H1 (cell line): ENCODE data around the gene ATP5F1E.

ENCODE experiments used
- GABPA ChIP-seq: IDR thresholded peaks from 2 replicates; pipeline ENCODE4 v1.6.1; 2011; ENCODE audit warnings: mild to moderate bottlenecking, low read length, moderate library complexity, borderline replicate concordance; ENCODE audit not compliant: insufficient read depth
- MAFK ChIP-seq: IDR thresholded peaks from 2 replicates; pipeline ENCODE4 v1.6.1; 2012; ENCODE audit warnings: low read depth, mild to moderate bottlenecking, improper control_type of control experiment, low read length
- RFX5 ChIP-seq: IDR thresholded peaks from 2 replicates; pipeline ENCODE4 v1.6.1; 2011; ENCODE audit warnings: low read depth, low read length, improper control_type of control experiment, borderline replicate concordance
- TAF1 ChIP-seq: IDR thresholded peaks from 2 replicates; pipeline ENCODE4 v1.6.1; 2011; ENCODE audit warnings: mild to moderate bottlenecking, low read depth, low read length
- TF ChIP-seq, protein P1 (sequence below), 3 experiments: IDR thresholded peaks; 1 replicate in 2 of 3; 2 replicates in 1 of 3; pipeline versions ENCODE4 v1.5.1 to v1.6.1; 2011; ENCODE audit warnings: low read length in 3 of 3, mild to moderate bottlenecking in 3 of 3, inconsistent platforms in 2 of 3, low read depth in 1 of 3, moderate library complexity in 1 of 3; ENCODE audit not compliant: insufficient read depth in 1 of 3; ENCODE audit errors: control extremely low read depth in 1 of 3
- TF ChIP-seq, protein P2 (sequence below): IDR thresholded peaks from 2 replicates; pipeline ENCODE4 v1.6.1; 2012; ENCODE audit warnings: inconsistent platforms
- TF ChIP-seq, protein P3 (sequence below): IDR thresholded peaks from 2 replicates; pipeline ENCODE4 v1.6.1; 2011; ENCODE audit warnings: low read length, improper control_type of control experiment

GRCh38 chr20:59048681-59049030 is 16.5 kb upstream of the ATP5F1E start:
- no peak for TF ChIP-seq MAFK
- TF ChIP-seq, protein P1, sequence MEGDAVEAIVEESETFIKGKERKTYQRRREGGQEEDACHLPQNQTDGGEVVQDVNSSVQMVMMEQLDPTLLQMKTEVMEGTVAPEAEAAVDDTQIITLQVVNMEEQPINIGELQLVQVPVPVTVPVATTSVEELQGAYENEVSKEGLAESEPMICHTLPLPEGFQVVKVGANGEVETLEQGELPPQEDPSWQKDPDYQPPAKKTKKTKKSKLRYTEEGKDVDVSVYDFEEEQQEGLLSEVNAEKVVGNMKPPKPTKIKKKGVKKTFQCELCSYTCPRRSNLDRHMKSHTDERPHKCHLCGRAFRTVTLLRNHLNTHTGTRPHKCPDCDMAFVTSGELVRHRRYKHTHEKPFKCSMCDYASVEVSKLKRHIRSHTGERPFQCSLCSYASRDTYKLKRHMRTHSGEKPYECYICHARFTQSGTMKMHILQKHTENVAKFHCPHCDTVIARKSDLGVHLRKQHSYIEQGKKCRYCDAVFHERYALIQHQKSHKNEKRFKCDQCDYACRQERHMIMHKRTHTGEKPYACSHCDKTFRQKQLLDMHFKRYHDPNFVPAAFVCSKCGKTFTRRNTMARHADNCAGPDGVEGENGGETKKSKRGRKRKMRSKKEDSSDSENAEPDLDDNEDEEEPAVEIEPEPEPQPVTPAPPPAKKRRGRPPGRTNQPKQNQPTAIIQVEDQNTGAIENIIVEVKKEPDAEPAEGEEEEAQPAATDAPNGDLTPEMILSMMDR (IDR thresholded peaks at IDR 0.05; ENCODE audit: control extremely low read depth in 1 of 3, insufficient read depth in 1 of 3, low read depth in 1 of 3, low read length in 3 of 3) = no peak
- TF ChIP-seq GABPA = no peak
- no peak for TF ChIP-seq TAF1
- TF ChIP-seq, protein P2, sequence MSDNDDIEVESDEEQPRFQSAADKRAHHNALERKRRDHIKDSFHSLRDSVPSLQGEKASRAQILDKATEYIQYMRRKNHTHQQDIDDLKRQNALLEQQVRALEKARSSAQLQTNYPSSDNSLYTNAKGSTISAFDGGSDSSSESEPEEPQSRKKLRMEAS = no peak
- no peak for TF ChIP-seq RFX5
- TF ChIP-seq, protein P3, sequence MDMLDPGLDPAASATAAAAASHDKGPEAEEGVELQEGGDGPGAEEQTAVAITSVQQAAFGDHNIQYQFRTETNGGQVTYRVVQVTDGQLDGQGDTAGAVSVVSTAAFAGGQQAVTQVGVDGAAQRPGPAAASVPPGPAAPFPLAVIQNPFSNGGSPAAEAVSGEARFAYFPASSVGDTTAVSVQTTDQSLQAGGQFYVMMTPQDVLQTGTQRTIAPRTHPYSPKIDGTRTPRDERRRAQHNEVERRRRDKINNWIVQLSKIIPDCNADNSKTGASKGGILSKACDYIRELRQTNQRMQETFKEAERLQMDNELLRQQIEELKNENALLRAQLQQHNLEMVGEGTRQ = no peak
